ENCODE data around the gene SLC9C1.

SLC9C1 gene

DNA sequence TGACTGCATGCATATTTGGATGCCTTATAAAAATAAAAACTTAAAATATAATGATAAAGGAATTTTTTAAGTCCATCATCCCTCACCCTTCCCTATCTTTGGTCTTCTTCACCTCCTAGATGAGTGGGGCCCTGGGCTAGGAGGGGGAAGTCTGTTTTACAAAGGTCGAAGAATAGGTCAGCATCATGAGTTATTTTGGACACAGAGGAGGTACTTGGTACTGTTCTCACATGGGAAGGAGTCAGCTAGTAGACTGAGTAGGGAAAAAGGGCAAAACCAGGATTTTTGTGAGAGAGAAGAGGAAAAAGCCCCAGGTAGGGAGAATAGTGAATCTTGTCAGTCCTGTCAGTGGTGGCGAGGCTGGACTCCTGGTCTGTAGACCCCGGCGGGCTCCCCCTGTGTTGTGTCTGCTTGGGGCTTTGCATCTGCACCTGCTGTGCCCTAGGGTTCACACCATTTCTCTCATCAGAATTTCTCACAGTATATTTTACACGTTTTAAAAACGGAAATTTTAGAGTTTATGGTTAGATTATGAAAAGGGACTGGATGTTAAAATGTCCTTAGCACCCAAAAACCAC, 178.1 kb downstream of the SLC9C1 start:
- DNase-seq (ENCODE audit: extremely low read depth, low read depth) = no peak
- TF ChIP-seq, protein P1, sequence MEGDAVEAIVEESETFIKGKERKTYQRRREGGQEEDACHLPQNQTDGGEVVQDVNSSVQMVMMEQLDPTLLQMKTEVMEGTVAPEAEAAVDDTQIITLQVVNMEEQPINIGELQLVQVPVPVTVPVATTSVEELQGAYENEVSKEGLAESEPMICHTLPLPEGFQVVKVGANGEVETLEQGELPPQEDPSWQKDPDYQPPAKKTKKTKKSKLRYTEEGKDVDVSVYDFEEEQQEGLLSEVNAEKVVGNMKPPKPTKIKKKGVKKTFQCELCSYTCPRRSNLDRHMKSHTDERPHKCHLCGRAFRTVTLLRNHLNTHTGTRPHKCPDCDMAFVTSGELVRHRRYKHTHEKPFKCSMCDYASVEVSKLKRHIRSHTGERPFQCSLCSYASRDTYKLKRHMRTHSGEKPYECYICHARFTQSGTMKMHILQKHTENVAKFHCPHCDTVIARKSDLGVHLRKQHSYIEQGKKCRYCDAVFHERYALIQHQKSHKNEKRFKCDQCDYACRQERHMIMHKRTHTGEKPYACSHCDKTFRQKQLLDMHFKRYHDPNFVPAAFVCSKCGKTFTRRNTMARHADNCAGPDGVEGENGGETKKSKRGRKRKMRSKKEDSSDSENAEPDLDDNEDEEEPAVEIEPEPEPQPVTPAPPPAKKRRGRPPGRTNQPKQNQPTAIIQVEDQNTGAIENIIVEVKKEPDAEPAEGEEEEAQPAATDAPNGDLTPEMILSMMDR (IDR thresholded peaks at IDR 0.05; ENCODE audit: low read depth, low read length, missing control alignments) = no peak
- H3K4me3 ChIP-seq (replicated peaks; ENCODE audit: low read depth, low read length) = no peak overlapping the region

DNA sequence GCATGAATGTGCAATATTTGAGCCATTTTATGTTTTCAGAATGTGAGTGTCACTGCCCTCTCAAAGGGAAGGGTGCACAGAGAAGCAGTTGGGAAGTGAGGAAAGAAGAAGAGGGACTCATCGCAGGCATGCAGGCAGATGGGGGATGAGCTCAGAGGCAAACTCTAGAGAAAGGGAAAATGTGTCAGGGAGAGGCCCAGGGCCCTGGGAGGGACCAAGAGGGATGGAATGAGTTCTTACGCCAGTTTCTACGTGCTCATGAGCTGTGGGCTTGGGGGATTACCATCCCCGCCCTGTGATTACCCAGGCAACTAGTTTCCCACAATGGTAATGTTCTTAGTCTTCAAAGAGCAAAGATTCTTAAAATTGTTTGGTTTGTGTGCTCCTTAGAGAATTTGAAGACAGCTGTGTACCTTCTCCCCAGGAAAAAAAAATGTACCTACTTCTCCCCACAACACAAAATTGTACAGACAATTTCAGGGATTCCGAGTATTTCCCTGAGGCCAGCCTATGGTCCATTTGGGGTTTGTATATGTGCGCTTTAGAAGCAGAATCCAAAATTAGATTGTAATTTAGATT, 178.8 kb downstream of the SLC9C1 start:
- H3K4me3 ChIP-seq (replicated peaks; ENCODE audit: low read depth, low read length) = no peak overlapping the region
- no peak for DNase-seq (ENCODE audit: extremely low read depth, low read depth)
- TF ChIP-seq, protein P1 (IDR thresholded peaks at IDR 0.05; ENCODE audit: low read depth, low read length, missing control alignments) = no peak

DNA sequence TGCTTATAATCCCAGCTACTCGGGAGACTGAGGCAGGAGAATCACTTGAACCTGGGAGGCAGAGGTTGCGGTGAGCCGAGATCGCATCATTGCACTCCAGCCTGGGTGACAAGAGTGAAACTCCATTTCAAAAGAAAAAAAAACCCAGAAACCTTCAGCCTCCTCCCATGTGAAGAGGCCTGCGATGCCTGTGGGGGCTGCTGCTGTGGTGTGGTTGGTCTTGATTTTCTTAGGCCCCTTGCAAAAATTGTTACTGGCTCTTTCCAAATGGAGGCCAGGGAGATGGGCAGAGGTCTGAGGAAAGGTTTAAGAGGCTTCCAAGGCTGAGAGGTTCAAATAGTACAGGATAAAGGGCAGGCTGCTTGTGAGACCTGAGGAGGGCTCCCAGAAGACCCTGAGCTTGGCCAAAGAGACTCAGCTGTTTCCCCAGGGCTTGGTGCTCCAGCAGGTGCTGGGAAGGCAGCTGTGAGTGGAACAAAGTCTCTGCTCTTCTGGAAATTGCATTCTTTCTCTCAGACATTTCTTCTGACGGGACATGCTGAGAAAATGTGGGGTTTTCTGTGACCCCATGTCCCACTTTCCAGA, 179.3 kb downstream of the SLC9C1 start:
- TF ChIP-seq, protein P1 (IDR thresholded peaks at IDR 0.05; ENCODE audit: low read depth, low read length, missing control alignments) = no peak
- no peak for DNase-seq (ENCODE audit: extremely low read depth, low read depth)
- no peak overlapping the region for H3K4me3 ChIP-seq (replicated peaks; ENCODE audit: low read depth, low read length)

DNA sequence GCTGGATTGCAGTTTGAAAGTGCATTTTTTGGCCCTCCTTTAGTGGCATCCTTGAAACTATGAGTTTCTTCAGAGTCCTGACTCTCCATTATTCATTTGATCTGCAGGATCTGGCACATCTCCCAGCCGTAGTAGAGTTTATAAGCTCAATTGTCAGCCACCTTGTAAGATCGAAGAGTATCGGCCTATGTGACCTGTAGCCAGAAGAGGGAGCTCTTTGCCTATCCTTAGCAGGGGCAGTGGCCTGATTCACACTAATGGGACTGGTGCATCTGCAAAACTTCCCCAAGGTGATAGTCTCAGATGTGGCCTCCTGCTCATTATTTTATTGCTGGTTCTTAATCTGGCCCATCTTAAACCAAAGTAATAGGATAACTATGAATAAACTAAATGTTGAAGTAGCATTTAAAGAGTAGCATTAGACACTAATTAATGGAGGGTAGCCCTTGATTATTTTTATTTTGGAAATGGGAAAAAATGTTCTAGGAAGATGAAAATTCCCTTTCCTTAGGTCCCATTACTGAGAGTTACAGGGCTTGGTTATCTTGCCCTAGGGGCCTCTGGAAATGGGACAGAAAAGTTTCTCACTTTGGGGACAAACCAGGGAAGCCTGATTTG, 182.1 kb downstream of the SLC9C1 start:
- no peak overlapping the region for H3K4me3 ChIP-seq (replicated peaks; ENCODE audit: low read depth, low read length)
- TF ChIP-seq, protein P1 (IDR thresholded peaks at IDR 0.05; ENCODE audit: low read depth, low read length, missing control alignments) = peak; percentile 85
- DNase-seq (ENCODE audit: extremely low read depth, low read depth) = peak; percentile 46

DNA sequence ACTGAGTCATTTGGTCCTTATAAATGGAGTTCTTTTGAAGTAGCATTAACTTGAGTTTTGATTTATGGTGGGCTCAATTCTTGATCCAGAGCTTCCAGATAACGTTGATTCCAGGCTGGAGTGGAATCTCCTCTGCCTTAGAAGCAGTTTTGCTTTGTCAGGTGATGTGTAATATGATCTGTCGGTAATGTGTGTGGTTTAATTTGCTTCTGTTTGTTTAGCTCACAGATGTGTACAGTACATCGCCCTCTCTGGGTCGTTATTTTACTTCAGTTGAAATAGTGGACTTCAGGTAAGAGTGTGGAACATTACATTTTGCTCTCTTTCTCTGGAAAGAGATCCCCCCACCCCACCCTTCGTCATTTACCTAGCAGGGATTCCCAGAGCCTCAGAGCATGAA, 184.7 kb downstream of the SLC9C1 start:
- no peak overlapping the region for H3K4me3 ChIP-seq (replicated peaks; ENCODE audit: low read depth, low read length)
- DNase-seq (ENCODE audit: extremely low read depth, low read depth) = no peak
- TF ChIP-seq, protein P1 (IDR thresholded peaks at IDR 0.05; ENCODE audit: low read depth, low read length, missing control alignments) = no peak

DNA sequence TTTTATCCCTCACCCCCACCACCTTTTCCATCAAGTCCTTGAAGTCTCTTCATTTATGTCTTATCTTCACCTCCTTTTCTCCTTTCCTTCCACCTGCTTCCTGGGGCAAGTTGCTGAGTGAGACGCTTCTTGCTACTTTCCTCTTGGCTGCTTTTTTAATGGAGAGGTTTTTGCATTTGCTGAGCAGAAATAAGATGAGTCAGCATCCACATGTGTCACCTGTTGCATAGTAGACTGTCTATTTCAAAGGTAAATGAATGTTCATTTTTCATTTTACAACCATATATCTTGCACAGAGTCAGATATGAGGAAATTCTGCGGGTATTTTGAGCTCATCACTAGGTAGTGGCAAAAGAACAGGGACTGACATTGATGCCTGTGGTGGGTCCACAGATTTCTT, 189.2 kb downstream of the SLC9C1 start:
- TF ChIP-seq, protein P1 (IDR thresholded peaks at IDR 0.05; ENCODE audit: low read depth, low read length, missing control alignments) = no peak
- no peak for DNase-seq (ENCODE audit: extremely low read depth, low read depth)
- no peak overlapping the region for H3K4me3 ChIP-seq (replicated peaks; ENCODE audit: low read depth, low read length)

Measured in HFF-Myc (cell line).